ENCODE data around the gene GRK5. TPM values are rescaled to one million over a fixed set of nuclear protein-coding genes. Genes with fewer than 3 reads are reported as not detected.

Gene GRK5
- total and polyA plus RNA-seq, 9 of the 15 experiments (the other 6 are each of a cell fraction or from before 2014, with no cell fraction given), result 0.46 to 0.83 (median 0.67) TPM; not detected in 2

DNA sequence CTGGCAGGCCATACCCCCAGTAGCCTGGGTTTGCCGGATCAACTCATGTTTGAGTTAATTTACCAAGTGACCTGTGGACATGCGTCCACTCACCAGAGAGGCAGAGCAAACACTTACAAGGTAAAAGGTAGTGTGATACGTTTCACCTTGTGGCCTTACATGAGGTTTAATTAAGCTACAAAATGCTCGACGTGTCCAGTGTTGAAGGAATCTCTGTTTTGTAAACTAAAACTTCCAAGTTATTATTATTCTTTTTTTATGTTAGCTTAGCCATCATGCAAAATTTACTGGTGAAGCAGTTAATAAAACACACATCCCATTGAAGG lies 292.3 kb downstream of the GRK5 start (continued):
- TF ChIP-seq, protein P1, sequence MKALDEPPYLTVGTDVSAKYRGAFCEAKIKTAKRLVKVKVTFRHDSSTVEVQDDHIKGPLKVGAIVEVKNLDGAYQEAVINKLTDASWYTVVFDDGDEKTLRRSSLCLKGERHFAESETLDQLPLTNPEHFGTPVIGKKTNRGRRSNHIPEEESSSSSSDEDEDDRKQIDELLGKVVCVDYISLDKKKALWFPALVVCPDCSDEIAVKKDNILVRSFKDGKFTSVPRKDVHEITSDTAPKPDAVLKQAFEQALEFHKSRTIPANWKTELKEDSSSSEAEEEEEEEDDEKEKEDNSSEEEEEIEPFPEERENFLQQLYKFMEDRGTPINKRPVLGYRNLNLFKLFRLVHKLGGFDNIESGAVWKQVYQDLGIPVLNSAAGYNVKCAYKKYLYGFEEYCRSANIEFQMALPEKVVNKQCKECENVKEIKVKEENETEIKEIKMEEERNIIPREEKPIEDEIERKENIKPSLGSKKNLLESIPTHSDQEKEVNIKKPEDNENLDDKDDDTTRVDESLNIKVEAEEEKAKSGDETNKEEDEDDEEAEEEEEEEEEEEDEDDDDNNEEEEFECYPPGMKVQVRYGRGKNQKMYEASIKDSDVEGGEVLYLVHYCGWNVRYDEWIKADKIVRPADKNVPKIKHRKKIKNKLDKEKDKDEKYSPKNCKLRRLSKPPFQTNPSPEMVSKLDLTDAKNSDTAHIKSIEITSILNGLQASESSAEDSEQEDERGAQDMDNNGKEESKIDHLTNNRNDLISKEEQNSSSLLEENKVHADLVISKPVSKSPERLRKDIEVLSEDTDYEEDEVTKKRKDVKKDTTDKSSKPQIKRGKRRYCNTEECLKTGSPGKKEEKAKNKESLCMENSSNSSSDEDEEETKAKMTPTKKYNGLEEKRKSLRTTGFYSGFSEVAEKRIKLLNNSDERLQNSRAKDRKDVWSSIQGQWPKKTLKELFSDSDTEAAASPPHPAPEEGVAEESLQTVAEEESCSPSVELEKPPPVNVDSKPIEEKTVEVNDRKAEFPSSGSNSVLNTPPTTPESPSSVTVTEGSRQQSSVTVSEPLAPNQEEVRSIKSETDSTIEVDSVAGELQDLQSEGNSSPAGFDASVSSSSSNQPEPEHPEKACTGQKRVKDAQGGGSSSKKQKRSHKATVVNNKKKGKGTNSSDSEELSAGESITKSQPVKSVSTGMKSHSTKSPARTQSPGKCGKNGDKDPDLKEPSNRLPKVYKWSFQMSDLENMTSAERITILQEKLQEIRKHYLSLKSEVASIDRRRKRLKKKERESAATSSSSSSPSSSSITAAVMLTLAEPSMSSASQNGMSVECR (CRISPR knock-in tag; IDR thresholded peaks at IDR 0.05), result no peak
- TF ChIP-seq KLF6 (CRISPR knock-in tag; IDR thresholded peaks at IDR 0.05; ENCODE audit: borderline replicate concordance), result no peak
- TF ChIP-seq, protein P2, sequence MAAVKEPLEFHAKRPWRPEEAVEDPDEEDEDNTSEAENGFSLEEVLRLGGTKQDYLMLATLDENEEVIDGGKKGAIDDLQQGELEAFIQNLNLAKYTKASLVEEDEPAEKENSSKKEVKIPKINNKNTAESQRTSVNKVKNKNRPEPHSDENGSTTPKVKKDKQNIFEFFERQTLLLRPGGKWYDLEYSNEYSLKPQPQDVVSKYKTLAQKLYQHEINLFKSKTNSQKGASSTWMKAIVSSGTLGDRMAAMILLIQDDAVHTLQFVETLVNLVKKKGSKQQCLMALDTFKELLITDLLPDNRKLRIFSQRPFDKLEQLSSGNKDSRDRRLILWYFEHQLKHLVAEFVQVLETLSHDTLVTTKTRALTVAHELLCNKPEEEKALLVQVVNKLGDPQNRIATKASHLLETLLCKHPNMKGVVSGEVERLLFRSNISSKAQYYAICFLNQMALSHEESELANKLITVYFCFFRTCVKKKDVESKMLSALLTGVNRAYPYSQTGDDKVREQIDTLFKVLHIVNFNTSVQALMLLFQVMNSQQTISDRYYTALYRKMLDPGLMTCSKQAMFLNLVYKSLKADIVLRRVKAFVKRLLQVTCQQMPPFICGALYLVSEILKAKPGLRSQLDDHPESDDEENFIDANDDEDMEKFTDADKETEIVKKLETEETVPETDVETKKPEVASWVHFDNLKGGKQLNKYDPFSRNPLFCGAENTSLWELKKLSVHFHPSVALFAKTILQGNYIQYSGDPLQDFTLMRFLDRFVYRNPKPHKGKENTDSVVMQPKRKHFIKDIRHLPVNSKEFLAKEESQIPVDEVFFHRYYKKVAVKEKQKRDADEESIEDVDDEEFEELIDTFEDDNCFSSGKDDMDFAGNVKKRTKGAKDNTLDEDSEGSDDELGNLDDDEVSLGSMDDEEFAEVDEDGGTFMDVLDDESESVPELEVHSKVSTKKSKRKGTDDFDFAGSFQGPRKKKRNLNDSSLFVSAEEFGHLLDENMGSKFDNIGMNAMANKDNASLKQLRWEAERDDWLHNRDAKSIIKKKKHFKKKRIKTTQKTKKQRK (IDR thresholded peaks at IDR 0.05; ENCODE audit: borderline replicate concordance, low read depth, low read length), result no peak

Data from K562 (cell line).